Transverse colon (tissue), 3 donors: ENCODE data around the gene TEDDM1.

Experiments used
- POLR2A ChIP-seq: fragments of 450-650 bp; IDR thresholded peaks from one replicate; pipeline ENCODE4 v1.6.1; 2016; ENCODE audit warnings: antibody characterized with exemption, mild to moderate bottlenecking, moderate library complexity
- POLR2AphosphoS5 ChIP-seq, 3 donors: sonication (generic); formaldehyde crosslinking; IDR thresholded peaks; one replicate each; pipeline ENCODE4 v1.6.1; 2016; ENCODE audit warnings: antibody characterized with exemption in 3 of 3

DNA sequence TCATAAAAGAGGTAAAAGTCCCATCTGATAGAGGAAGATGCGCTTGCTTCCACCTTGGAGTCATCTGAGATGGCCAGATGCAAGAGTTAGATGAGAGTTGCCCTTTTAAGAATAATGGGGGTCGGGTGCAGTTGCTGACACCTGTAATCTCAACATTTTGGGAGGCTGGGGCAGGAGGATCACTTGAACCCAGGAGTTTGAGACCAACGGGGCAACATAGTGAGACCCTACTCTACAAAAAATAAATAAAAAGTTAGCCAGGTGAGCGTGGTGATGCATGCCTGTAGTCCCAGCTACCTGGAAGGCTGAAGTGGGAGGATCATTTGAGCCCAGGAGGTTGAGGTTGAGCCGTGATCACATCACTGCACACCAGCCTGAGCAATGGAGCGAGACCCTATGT is 13.5 kb upstream of the TEDDM1 start:
- TF ChIP-seq POLR2A (no peak), POLR2AphosphoS5 (IDR thresholded peaks at IDR 0.05) (no peak)
